Uterus (tissue), 2 donors: ENCODE data around the gene DUSP6.

Experiments
- CTCF ChIP-seq, 4 experiments: fragments of 200-600 bp in 2 of 4; fragments of 450-650 bp in 2 of 4; sonication (generic) in 2 of 4; IDR thresholded peaks; one replicate each; pipeline ENCODE4 v1.5.1; 2016 to 2019; ENCODE audit warnings: antibody characterized with exemption in 4 of 4, mild to moderate bottlenecking in 2 of 4, moderate library complexity in 1 of 4
- POLR2A ChIP-seq, 2 donors: fragments of 450-650 bp; IDR thresholded peaks; one replicate each; pipeline ENCODE4 v1.6.1; 2016; ENCODE audit warnings: antibody characterized with exemption in 2 of 2, mild to moderate bottlenecking in 1 of 2, moderate library complexity in 1 of 2

GRCh38 chr12:89328151-89329030, 23.9 kb downstream of the DUSP6 start:
- TF ChIP-seq CTCF (IDR thresholded peaks at IDR 0.05) (no peak), POLR2A (IDR thresholded peaks at IDR 0.05) (no peak)
